HG03095 (cell line): ENCODE measurements around the gene MAP3K8.
"Not testable (repeated sequence)": the region's sequence is repeated elsewhere in the genome, so short reads cannot be mapped to it uniquely, and the experiment has no call there.

Experiments
- ATAC-seq: cut with Tn5 transposase; IDR thresholded peaks from one replicate; pipeline ENCODE4 v1.9.1; 2021; ENCODE audit warnings: moderate library complexity; ENCODE audit not compliant: unreplicated experiment

Gene MAP3K8

DNA sequence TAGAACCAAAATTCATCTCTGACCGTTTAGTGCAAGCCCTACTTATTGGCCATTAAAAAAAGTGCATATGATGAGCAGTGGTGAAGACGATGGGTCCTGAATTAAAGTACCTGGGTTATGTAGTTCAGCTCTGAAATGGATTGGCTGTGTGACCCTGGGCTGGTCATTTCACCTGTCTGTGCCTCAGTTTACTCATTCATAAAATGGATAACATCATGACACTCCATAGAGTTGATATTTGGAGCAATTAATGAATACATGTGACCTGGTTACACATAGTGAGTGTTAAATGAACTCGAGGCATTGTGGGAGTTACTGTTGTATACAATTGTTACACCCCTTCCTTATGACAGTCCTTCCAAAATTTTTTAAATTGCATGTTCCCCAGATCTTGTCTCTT is 9.1 kb downstream of the MAP3K8 start:
- ATAC-seq: no peak

DNA sequence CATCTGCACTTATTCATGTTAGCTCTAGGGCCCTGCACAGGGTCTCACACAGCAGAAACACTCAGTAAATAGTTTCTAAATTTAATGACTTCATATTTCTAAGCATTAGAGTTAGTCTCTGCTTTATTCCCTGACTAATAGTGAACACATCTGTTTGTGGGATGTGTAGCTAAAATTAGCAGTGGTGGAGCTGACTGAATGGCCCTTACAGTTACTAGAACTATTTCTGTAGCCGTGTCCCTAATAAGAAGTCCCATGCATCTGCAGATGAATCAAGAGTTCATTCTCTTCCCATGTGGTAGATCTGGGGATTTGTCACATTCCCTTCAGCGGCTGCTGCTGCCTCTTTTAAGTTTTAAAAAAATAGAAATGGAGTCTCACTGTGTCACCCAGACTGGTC is 11.7 kb downstream of the MAP3K8 start:
- no peak for ATAC-seq

DNA sequence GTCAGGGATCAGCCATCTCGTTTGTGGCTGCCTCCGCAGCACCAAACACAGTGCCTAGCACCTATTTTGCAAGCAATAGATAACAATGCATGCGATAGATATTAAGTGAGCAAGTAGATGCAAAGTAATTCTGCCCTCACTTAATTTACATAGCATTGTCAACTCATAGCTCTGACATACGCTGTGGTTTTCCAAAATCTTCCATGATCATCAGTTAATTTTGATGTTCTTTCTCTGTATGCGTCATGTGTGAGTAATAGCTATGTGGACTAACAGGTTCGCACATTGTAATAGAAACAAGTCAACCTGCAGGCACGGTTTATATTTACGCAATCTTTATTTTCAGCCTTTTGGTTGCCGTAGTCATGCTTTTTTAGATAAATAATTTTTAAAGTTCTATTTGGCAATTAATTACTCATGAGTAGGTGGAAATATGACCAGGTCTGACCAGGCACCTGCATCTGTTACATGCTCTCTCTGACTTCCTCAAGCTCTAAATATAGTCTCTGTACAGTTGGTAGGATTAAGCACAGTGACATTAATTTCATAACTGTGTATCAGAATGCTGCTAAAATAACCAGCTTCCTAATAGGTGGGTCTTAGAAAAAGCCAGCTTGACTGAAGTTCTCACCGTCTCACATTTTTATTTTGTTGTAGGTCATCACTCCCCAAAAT is 13.3 kb downstream of the MAP3K8 start:
- ATAC-seq: no peak

DNA sequence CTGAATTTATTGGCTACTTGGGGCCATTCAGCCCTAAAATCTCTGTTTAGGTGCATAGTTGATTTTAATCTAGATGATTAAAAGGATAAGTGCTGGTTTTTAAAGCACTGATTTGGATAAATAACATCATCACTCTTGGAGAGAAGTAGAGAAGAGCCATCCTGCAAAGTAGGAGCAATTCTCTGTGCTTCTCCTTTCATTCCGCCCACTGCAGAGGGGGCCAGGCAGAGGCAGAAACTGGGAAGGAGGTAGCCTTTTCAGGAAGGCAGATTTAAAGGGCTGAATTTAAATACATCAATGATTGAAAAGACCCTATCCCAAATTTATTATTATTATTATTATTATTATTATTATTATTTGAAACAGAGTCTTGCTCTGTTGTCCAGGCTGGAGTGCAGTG is 14.1 kb downstream of the MAP3K8 start:
- no peak for ATAC-seq

DNA sequence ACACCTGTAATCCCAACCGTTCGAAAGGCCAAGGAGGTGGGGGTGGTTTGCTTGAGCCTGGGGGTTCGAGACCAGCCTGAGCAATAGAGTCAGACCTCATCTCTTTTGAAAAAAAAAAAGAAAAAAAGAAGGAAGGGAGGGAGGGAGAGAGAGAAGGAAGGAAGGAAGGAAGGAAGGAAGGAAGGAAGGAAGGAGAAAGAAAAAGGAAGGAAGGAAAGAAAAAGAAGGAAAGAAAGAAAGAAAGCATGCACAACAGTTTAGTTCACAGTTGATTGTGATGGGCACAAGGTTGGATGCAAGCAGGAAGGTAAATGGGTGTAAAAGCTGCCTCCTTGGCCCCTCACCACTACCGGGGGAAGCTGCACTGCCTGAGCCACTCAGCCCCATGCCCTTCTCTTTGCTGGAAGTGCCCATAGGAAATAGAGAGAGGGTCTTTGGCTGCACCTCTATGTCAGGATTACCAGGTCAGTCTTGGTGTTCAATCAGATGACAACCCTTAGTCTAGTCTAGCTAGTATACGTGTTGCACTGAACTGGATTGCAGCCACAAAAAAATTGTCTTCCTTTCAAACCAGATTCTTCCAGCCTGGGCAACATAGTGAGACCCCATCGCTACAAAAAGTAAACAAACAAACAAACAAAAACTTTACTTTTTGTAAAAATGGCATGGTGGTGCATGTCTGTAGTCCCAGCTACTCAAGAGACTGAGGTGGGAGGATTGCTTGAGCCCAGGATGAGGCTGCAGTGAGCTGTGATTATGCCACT is 20.0 kb downstream of the MAP3K8 start:
- no peak for ATAC-seq

- ATAC-seq: no peak
Observed at GRCh38 chr10:30454744-30455510, 20.9 kb downstream of the MAP3K8 start.

DNA sequence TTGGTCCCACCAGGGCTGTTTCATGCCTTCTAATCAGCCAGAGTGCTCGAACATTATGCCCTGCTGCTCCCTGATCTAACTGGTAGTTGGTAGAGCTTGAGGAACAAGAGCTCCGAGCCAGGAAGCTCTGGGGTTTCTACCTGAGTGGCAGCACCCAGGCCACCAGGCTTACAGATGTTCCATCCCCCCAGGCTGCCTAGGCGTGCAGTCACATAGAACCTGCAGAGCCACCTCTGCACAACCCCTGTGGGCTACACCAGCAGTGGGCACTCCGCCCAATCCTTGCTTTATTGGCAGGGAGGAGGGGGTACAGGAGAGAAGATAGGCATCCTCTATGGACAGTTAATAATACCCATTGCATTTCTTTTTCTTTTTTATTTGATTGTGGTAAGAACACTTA is 21.8 kb downstream of the MAP3K8 start:
- ATAC-seq: peak; percentile 32

DNA sequence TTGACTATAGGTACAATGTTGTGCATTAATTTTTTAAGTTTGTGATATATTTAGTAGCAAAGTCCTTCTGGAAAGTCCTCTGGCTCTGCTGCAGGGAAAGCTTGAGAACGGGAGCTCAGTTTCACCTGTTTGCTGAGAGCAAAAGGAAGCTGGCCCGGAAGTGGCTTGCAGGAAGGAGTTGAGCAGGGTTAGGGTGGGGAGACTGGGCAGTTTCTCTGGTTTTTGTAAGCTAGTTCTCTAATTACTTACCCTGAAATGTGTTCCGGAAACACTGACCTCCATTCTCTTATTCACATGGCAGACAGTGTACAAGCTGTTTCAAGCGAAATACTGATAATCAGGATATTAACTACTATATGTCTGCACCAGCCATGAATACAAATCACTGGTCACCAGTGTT is 22.3 kb downstream of the MAP3K8 start:
- peak; percentile 83 for ATAC-seq

- ATAC-seq: no peak
Observed at GRCh38 chr10:30459283-30459682, 25.3 kb downstream of the MAP3K8 start.

GRCh38 chr10:30460121-30460520 is 26.1 kb downstream of the MAP3K8 start:
- ATAC-seq: no peak

- ATAC-seq: no peak
Observed at GRCh38 chr10:30462513-30462912, 28.5 kb downstream of the MAP3K8 start.

- no peak for ATAC-seq
Observed at GRCh38 chr10:30463944-30464451, 30.0 kb downstream of the MAP3K8 start.

- ATAC-seq: no peak
Observed at GRCh38 chr10:30464675-30465074, 30.7 kb downstream of the MAP3K8 start.

- no peak for ATAC-seq
Observed at GRCh38 chr10:30466445-30466844, 32.5 kb downstream of the MAP3K8 start.

DNA sequence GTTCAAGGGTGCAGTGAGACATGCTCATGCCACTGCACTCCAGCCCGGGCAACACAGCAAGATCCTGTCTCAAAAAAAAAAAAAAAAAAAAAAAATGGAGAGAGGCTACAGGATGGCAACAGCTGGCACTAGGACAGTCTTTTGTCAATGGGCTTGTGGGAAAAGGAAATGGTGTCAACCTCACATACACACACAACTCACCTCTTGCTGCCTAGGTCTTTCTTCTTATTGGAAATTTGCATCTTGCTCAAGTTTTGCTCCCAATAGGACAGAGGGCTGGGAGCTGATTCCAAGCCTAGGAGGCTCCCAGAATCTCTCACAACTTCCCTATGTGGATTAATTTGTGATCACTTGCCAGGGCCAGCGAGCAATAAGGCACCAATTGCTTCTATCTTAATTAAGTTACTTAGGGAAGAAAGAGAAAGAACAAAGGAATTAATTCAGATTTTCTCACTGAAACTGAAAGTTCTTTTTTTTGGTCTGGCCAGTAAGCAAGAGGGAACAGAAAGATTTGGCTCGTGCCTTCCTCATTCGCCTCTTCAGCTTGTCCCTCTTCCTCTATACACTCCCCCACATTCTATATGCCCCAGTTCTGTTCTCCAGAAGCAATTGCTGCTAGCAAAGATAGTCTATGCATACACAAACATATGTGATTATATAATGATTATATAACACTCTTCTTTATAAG is 33.8 kb downstream of the MAP3K8 start:
- peak; percentile 86 for ATAC-seq

DNA sequence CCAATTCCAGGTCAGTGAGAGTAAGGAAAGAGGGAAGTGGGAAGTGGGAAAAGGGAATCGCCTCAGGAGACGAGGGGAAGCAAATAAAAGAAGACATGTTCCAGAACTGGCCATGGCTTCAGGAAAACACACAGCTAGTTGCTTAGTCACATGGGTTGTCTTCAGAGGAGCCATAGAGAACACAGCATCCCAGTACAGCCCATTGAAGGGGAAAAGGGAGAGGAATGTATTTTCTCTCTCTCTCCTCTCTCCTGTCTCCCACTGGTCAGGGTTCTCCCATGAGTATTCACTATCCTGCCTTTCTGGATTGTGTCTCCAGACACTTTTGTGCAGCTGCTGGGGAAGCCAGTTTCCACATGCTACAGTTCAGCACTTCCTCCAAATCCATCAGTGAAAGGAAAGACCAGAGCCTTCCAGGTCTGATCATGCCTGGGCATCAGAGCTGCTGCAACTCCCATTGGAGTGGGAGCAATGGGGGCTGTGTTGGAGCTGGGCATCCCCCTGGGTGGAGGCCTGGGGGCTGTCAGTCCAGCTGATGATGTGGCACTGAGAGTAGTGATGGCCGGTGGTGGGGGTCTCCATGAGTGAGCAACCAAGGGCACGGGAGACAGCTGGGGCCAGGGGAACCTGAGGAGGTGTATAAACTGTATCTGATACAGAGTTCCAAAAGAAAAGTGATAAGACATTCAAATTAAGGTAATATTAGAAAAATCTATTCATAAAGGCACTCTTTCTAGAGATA is 38.6 kb downstream of the MAP3K8 start:
- ATAC-seq: no peak

DNA sequence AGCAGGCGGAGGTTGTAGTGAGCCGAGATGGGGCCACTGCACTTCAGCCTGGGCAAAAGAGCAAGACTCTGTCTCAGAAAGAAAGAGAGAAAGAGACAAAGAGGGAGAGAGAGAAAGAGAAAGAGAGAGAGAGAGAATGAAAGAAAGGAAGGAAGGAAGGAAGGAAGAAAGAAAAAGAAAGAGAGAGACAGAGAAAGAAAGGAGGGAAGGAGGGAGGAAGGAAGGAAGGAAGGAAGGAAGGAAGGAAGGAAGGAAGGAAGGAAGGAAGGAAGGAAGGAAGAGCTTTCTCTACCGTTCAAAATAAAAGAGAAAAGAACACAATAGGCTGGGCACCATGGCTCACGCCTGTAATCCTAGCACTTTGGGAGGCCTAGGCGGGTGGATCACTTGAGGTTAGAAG is 41.5 kb downstream of the MAP3K8 start:
- ATAC-seq: not testable (repeated sequence)

DNA sequence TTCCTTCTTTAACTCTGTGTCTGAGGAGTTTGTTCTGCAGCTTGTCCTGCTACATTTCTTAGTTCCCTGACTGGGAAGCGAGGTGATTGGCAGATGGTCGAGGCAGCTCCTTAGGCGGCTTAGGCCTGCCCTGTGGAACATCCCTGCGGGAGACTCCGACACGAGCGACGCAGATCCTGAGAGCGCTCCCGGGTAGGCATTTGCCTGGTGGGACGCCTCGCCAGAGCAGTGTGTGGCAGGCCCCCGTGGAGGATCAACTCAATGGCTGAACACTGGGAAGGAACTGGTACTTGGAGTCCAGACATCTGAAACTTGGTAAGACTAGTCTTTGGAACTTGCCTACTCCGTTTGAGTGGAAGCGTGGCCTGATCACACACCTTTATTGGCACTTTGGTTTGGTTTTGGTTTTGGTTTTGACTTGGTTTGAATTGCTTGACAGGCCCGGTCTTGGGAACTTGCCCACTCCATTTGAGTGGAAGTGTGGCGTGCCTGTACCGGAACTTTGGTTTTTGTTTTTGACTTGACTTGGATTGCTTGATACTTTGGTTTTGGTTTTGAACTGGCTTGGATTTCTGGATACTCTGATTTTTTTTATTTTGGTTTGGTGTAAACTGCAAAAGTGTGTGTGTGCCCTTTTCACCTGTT is 42.6 kb downstream of the MAP3K8 start:
- ATAC-seq: no peak

- not testable (repeated sequence) for ATAC-seq
Observed at GRCh38 chr10:30479513-30479912, 45.5 kb downstream of the MAP3K8 start.

DNA sequence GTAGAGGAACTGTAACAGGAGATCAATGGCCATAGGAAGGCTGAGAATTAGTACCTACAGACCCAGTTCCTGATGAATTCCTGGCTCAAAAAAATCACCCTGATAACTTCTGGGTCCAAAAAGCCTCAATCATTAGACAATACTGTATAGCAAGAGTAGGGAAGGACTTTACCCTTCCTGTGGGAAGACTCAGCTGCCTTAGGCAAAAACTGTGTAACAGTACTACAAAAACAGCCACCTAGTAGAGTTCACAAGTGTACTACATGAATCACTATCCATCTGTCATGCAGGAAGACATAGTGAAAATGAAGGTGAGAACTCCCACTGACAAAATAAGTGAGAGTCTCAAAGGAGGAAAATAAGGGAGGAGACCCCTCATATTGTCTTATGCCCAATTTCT is 47.6 kb downstream of the MAP3K8 start:
- ATAC-seq: no peak
